T-helper 9 cell (primary cell): ENCODE data around the gene VRK1.

Source experiments
- DNase-seq: peaks from one replicate; pipeline ENCODE4 v3.0.0-alpha.2; 2020

VRK1 gene

GRCh38 chr14:96928779-96929380 lies 131.7 kb downstream of the VRK1 start:
- no peak for DNase-seq

- DNase-seq: no peak
Measured at GRCh38 chr14:96929950-96930349, 132.8 kb downstream of the VRK1 start.

GRCh38 chr14:96930526-96930925 lies 133.3 kb downstream of the VRK1 start:
- DNase-seq: no peak
